Stimulated activated CD4-positive, alpha-beta T cell treated with anti-CD3 and anti-CD28 coated beads, Interleukin-15, amount 100 ng/mL, for 1 hour (primary cell): ENCODE data around the gene PPP1R12B.
"Not testable (repeated sequence)": the region's sequence is repeated elsewhere in the genome, so short reads cannot be mapped to it uniquely, and the experiment has no call there.

Experiments
- DNase-seq, 2 donors: peaks; one replicate each; pipeline ENCODE4 v3.0.0-alpha.2; 2020; ENCODE audit warnings: low read depth in 1 of 2, low spot score in 1 of 2

PPP1R12B gene

GRCh38 chr1:202578001-202578504 lies 229.6 kb downstream of the PPP1R12B start:
- DNase-seq: no peak

- no peak for DNase-seq
Observed at GRCh38 chr1:202578565-202578964, 230.1 kb downstream of the PPP1R12B start.

GRCh38 chr1:202579806-202580205 lies 231.3 kb downstream of the PPP1R12B start:
- DNase-seq: no peak

- DNase-seq: no peak
Observed at GRCh38 chr1:202580619-202581018, 232.1 kb downstream of the PPP1R12B start.

- DNase-seq: not testable (repeated sequence)
Observed at GRCh38 chr1:202582350-202582749, 233.9 kb downstream of the PPP1R12B start.

- DNase-seq: no peak
Observed at GRCh38 chr1:202584707-202585589, 236.4 kb downstream of the PPP1R12B start.

- no peak for DNase-seq
Observed at GRCh38 chr1:202585590-202585933, 237.1 kb downstream of the PPP1R12B start.

GRCh38 chr1:202586018-202586821 lies 237.7 kb downstream of the PPP1R12B start:
- DNase-seq: no peak

- no peak for DNase-seq
Observed at GRCh38 chr1:202586871-202587270, 238.4 kb downstream of the PPP1R12B start.

- DNase-seq: no peak
Observed at GRCh38 chr1:202587859-202588485, 239.5 kb downstream of the PPP1R12B start.

GRCh38 chr1:202588503-202589189 lies 240.1 kb downstream of the PPP1R12B start:
- DNase-seq: no peak

- DNase-seq: no peak
Observed at GRCh38 chr1:202589190-202589930, 240.9 kb downstream of the PPP1R12B start.

GRCh38 chr1:202590126-202590525 lies 241.6 kb downstream of the PPP1R12B start:
- no peak for DNase-seq

- DNase-seq: no peak
Observed at GRCh38 chr1:202590975-202591411, 242.5 kb downstream of the PPP1R12B start.

GRCh38 chr1:202591515-202591914 lies 243.0 kb downstream of the PPP1R12B start:
- no peak for DNase-seq

GRCh38 chr1:202592146-202592545 lies 243.6 kb downstream of the PPP1R12B start:
- no peak for DNase-seq

- DNase-seq: no peak
Observed at GRCh38 chr1:202593845-202594244, 245.3 kb downstream of the PPP1R12B start.

GRCh38 chr1:202596638-202597037 lies 248.1 kb downstream of the PPP1R12B start:
- DNase-seq: no peak

GRCh38 chr1:202597090-202597761 lies 248.7 kb downstream of the PPP1R12B start:
- no peak for DNase-seq
